Rectal smooth muscle tissue (tissue), 1 donor: Measurements from ENCODE around the gene FTO.

Experiments used
- H3K27ac ChIP-seq: one replicate; pipeline ENCODE4 v1.7.0; 2013; ENCODE audit warnings: low read depth, low read length, inconsistent platforms
- H3K27me3 ChIP-seq: one replicate; pipeline ENCODE4 v1.7.0; 2013; ENCODE audit warnings: low read length; ENCODE audit not compliant: control insufficient read depth, insufficient read depth
- H3K36me3 ChIP-seq: one replicate; pipeline ENCODE4 v1.7.0; 2013; ENCODE audit warnings: low read length; ENCODE audit not compliant: control insufficient read depth, insufficient read depth
- H3K4me1 ChIP-seq: one replicate; pipeline ENCODE4 v1.7.0; 2013; ENCODE audit warnings: low read length; ENCODE audit not compliant: control insufficient read depth, insufficient read depth
- H3K4me3 ChIP-seq: one replicate; pipeline ENCODE4 v1.7.0; 2013; ENCODE audit warnings: low read length
- H3K9ac ChIP-seq: one replicate; pipeline ENCODE4 v1.7.0; 2013; ENCODE audit warnings: low read length

Gene FTO

GRCh38 chr16:54022362-54022761 lies 318.4 kb downstream of the FTO start:
- H3K27me3 ChIP-seq, result no peaks in the 10 kb centered on the region
- no peaks in the 10 kb centered on the region for H3K4me1 ChIP-seq
- H3K27ac ChIP-seq, result no peak overlapping the region
- no peak overlapping the region for H3K4me3 ChIP-seq
- no peak overlapping the region for H3K9ac ChIP-seq
- no peaks in the 10 kb centered on the region for H3K36me3 ChIP-seq

GRCh38 chr16:54026456-54026855 lies 322.5 kb downstream of the FTO start:
- Histone ChIP-seq H3K4me1 (no peaks in the 10 kb centered on the region), H3K9ac (no peak overlapping the region), H3K4me3 (no peak overlapping the region), H3K27me3 (no peaks in the 10 kb centered on the region), H3K27ac (no peak overlapping the region), H3K36me3 (no peaks in the 10 kb centered on the region)

- H3K4me1 ChIP-seq, result no peaks in the 10 kb centered on the region
- H3K27ac ChIP-seq, result no peak overlapping the region
- H3K9ac ChIP-seq, result no peak overlapping the region
- no peak overlapping the region for H3K4me3 ChIP-seq
- H3K27me3 ChIP-seq, result no peaks in the 10 kb centered on the region
- H3K36me3 ChIP-seq, result no peaks in the 10 kb centered on the region
Observed at GRCh38 chr16:54027062-54027461, 323.1 kb downstream of the FTO start.

GRCh38 chr16:54027558-54027957 lies 323.6 kb downstream of the FTO start:
- H3K27ac ChIP-seq, result no peak overlapping the region
- no peak overlapping the region for H3K4me3 ChIP-seq
- no peak overlapping the region for H3K9ac ChIP-seq
- no peaks in the 10 kb centered on the region for H3K4me1 ChIP-seq
- no peaks in the 10 kb centered on the region for H3K36me3 ChIP-seq
- no peaks in the 10 kb centered on the region for H3K27me3 ChIP-seq

- no peaks in the 10 kb centered on the region for H3K27me3 ChIP-seq
Observed at GRCh38 chr16:54027995-54028394, 324.0 kb downstream of the FTO start.

GRCh38 chr16:54030451-54030850 lies 326.5 kb downstream of the FTO start:
- Histone ChIP-seq H3K4me3 (no peak overlapping the region), H3K27ac (no peak overlapping the region), H3K4me1 (no peaks in the 10 kb centered on the region), H3K27me3 (no peaks in the 10 kb centered on the region), H3K36me3 (no peaks in the 10 kb centered on the region), H3K9ac (no peak overlapping the region)

More at GRCh38 chr16:54027995-54028394, 324.0 kb downstream of the FTO start:
- Histone ChIP-seq H3K36me3 (no peaks in the 10 kb centered on the region), H3K4me1 (no peaks in the 10 kb centered on the region), H3K9ac (no peak overlapping the region), H3K27ac (no peak overlapping the region), H3K4me3 (no peak overlapping the region)

- Histone ChIP-seq H3K36me3 (no peaks in the 10 kb centered on the region), H3K27ac (no peak overlapping the region), H3K27me3 (no peaks in the 10 kb centered on the region), H3K4me1 (no peaks in the 10 kb centered on the region), H3K4me3 (no peak overlapping the region), H3K9ac (no peak overlapping the region)
Observed at GRCh38 chr16:54031107-54031760, 327.3 kb downstream of the FTO start.

- no peak overlapping the region for H3K4me3 ChIP-seq
- H3K27ac ChIP-seq, result no peak overlapping the region
- H3K9ac ChIP-seq, result no peak overlapping the region
- no peaks in the 10 kb centered on the region for H3K36me3 ChIP-seq
- no peaks in the 10 kb centered on the region for H3K4me1 ChIP-seq
- no peaks in the 10 kb centered on the region for H3K27me3 ChIP-seq
Observed at GRCh38 chr16:54033747-54034146, 329.8 kb downstream of the FTO start.

- Histone ChIP-seq H3K4me3 (no peak overlapping the region), H3K36me3 (no peaks in the 10 kb centered on the region), H3K27ac (no peak overlapping the region), H3K27me3 (no peaks in the 10 kb centered on the region), H3K9ac (no peak overlapping the region), H3K4me1 (no peaks in the 10 kb centered on the region)
Observed at GRCh38 chr16:54034684-54035083, 330.7 kb downstream of the FTO start.

- Histone ChIP-seq H3K4me1 (no peaks in the 10 kb centered on the region), H3K4me3 (no peak overlapping the region), H3K27me3 (no peaks in the 10 kb centered on the region), H3K9ac (no peak overlapping the region), H3K27ac (no peak overlapping the region), H3K36me3 (peaks cover 2% of the 10 kb centered on the region)
Observed at GRCh38 chr16:54040480-54040879, 336.5 kb downstream of the FTO start.

GRCh38 chr16:54040975-54041374 lies 337.0 kb downstream of the FTO start:
- no peak overlapping the region for H3K27ac ChIP-seq
- no peak overlapping the region for H3K4me3 ChIP-seq
- H3K36me3 ChIP-seq, result peaks cover 2% of the 10 kb centered on the region
- no peaks in the 10 kb centered on the region for H3K27me3 ChIP-seq
- H3K4me1 ChIP-seq, result no peaks in the 10 kb centered on the region
- H3K9ac ChIP-seq, result no peak overlapping the region

GRCh38 chr16:54048586-54049495 lies 344.9 kb downstream of the FTO start:
- no peak overlapping the region for H3K4me3 ChIP-seq
- H3K4me1 ChIP-seq, result no peaks in the 10 kb centered on the region
- H3K27me3 ChIP-seq, result no peaks in the 10 kb centered on the region
- H3K36me3 ChIP-seq, result no peaks in the 10 kb centered on the region
- no peak overlapping the region for H3K27ac ChIP-seq
- no peak overlapping the region for H3K9ac ChIP-seq
